H9 (cell line): Measurements from ENCODE around the gene FARP2. TPM values are rescaled to one million over a fixed set of nuclear protein-coding genes. Genes with fewer than 3 reads are reported as not detected.
"Not testable (repeated sequence)": the region's sequence is repeated elsewhere in the genome, so short reads cannot be mapped to it uniquely, and the experiment has no call there.

Experiments used
- DNase-seq: peaks from one replicate; pipeline ENCODE4 v3.0.0-alpha.2; 2017
- H2AFZ ChIP-seq: one replicate; pipeline ENCODE4 v1.6.1; 2013; ENCODE audit warnings: mild to moderate bottlenecking, low read length, control low read depth, moderate library complexity
- H2AK5ac ChIP-seq: 2 replicates; pipeline ENCODE4 v1.6.1; 2013; ENCODE audit warnings: low read length, control low read depth, mixed read lengths; ENCODE audit not compliant: insufficient read length
- H2BK120ac ChIP-seq: one replicate; pipeline ENCODE4 v1.6.1; 2013; ENCODE audit warnings: low read depth, mild to moderate bottlenecking, low read length, control low read depth, inconsistent platforms; ENCODE audit not compliant: poor library complexity, severe bottlenecking
- H2BK12ac ChIP-seq: 2 replicates; pipeline ENCODE4 v1.6.1; 2013; ENCODE audit warnings: low read length, control low read depth, mixed read lengths, low read depth; ENCODE audit not compliant: insufficient read length
- H2BK15ac ChIP-seq: 2 replicates; pipeline ENCODE4 v1.6.1; 2013; ENCODE audit warnings: low read depth, low read length, control low read depth
- H2BK20ac ChIP-seq: one replicate; pipeline ENCODE4 v1.6.1; 2013; ENCODE audit warnings: low read depth, mild to moderate bottlenecking, low read length, control low read depth, inconsistent platforms; ENCODE audit not compliant: poor library complexity, severe bottlenecking
- H2BK5ac ChIP-seq: 2 replicates; pipeline ENCODE4 v1.6.1; 2013; ENCODE audit warnings: low read length, control low read depth, mixed read lengths; ENCODE audit not compliant: insufficient read length
- H3K14ac ChIP-seq: 2 replicates; pipeline ENCODE4 v1.6.1; 2013; ENCODE audit warnings: low read length, control low read depth; ENCODE audit not compliant: insufficient read depth
- H3K18ac ChIP-seq: 2 replicates; pipeline ENCODE4 v1.6.1; 2013; ENCODE audit warnings: low read depth, mild to moderate bottlenecking, mixed read lengths, low read length, control low read depth; ENCODE audit not compliant: insufficient read length
- H3K23ac ChIP-seq: 2 replicates; pipeline ENCODE4 v1.6.1; 2013; ENCODE audit warnings: low read length, control low read depth, mixed read lengths, low read depth; ENCODE audit not compliant: insufficient read length
- H3K23me2 ChIP-seq: 2 replicates; pipeline ENCODE4 v1.6.1; 2013; ENCODE audit warnings: low read depth, mild to moderate bottlenecking, mixed read lengths, low read length, control low read depth; ENCODE audit not compliant: insufficient read length, poor library complexity, severe bottlenecking
- H3K27ac ChIP-seq: 2 replicates; pipeline ENCODE4 v1.5.1; 2013; ENCODE audit warnings: low read length, control low read depth, mixed read lengths, low read depth; ENCODE audit not compliant: insufficient read length
- H3K27me3 ChIP-seq: 2 replicates; pipeline ENCODE4 v1.6.1; 2013; ENCODE audit warnings: low read length, control low read depth, inconsistent platforms; ENCODE audit not compliant: insufficient read depth
- H3K4ac ChIP-seq: 2 replicates; pipeline ENCODE4 v1.6.1; 2013; ENCODE audit warnings: low read depth, mild to moderate bottlenecking, control low read depth, inconsistent platforms, low read length, moderate library complexity
- H3K4me1 ChIP-seq: 2 replicates; pipeline ENCODE4 v1.6.1; 2013; ENCODE audit warnings: low read length, control low read depth, inconsistent platforms; ENCODE audit not compliant: insufficient read depth
- H3K4me2 ChIP-seq: 2 replicates; pipeline ENCODE4 v1.6.1; 2013; ENCODE audit warnings: low read length, control low read depth, mixed read lengths; ENCODE audit not compliant: insufficient read length, insufficient read depth
- H3K56ac ChIP-seq: 2 replicates; pipeline ENCODE4 v1.6.1; 2013; ENCODE audit warnings: low read depth, mild to moderate bottlenecking, mixed read lengths, low read length, control low read depth; ENCODE audit not compliant: insufficient read length
- H3K79me1 ChIP-seq: 2 replicates; pipeline ENCODE4 v1.6.1; 2013; ENCODE audit warnings: low read depth, mild to moderate bottlenecking, moderate library complexity, low read length, control low read depth, inconsistent platforms; ENCODE audit not compliant: insufficient read depth, poor library complexity, severe bottlenecking
- H3K79me2 ChIP-seq: 2 replicates; pipeline ENCODE4 v1.6.1; 2013; ENCODE audit warnings: low read length, control low read depth, inconsistent platforms; ENCODE audit not compliant: insufficient read depth
- H3K9ac ChIP-seq: 2 replicates; pipeline ENCODE4 v1.6.1; 2013; ENCODE audit warnings: low read length, control low read depth, mixed read lengths; ENCODE audit not compliant: insufficient read length; ENCODE audit errors: extremely low read depth
- H3K9me3 ChIP-seq: one replicate; pipeline ENCODE4 v1.6.1; 2013; ENCODE audit warnings: low read depth, low read length, inconsistent platforms; ENCODE audit not compliant: control insufficient read depth
- H3T11ph ChIP-seq: one replicate; pipeline ENCODE4 v1.6.1; 2013; ENCODE audit warnings: mild to moderate bottlenecking, low read length, control low read depth, inconsistent platforms
- H4K20me1 ChIP-seq: one replicate; pipeline ENCODE4 v1.6.1; 2013; ENCODE audit not compliant: control insufficient read depth, insufficient read length, insufficient read depth
- H4K5ac ChIP-seq: 2 replicates; pipeline ENCODE4 v1.6.1; 2013; ENCODE audit warnings: low read depth, mild to moderate bottlenecking, mixed read lengths, low read length, control low read depth; ENCODE audit not compliant: insufficient read length
- H4K8ac ChIP-seq: replicated peaks from 2 replicates; pipeline ENCODE4 v1.6.1; 2013; ENCODE audit warnings: low read length, control low read depth, mixed read lengths, low read depth; ENCODE audit not compliant: insufficient read length
- H4K91ac ChIP-seq: 2 replicates; pipeline ENCODE4 v1.6.1; 2013; ENCODE audit warnings: low read depth, mild to moderate bottlenecking, moderate library complexity, mixed read lengths, low read length, control low read depth; ENCODE audit not compliant: insufficient read length
- H3K27ac Mint-ChIP-seq, 3 experiments: 2 replicates in 2 of 3; 3 replicates in 1 of 3; pipeline ENCODE4 v1.8.0; 2020 to 2021; ENCODE audit warnings: mixed read lengths in 3 of 3, mild to moderate bottlenecking in 1 of 3, moderate library complexity in 1 of 3
- H3K27me3 Mint-ChIP-seq: 2 replicates; pipeline ENCODE4 v1.8.0; 2021; ENCODE audit warnings: low read depth, mild to moderate bottlenecking, moderate library complexity, mixed read lengths
- H3K36me3 Mint-ChIP-seq, 3 experiments: 2 replicates in 2 of 3; 3 replicates in 1 of 3; pipeline ENCODE4 v1.8.0; 2020 to 2021; ENCODE audit warnings: low read depth in 3 of 3, mixed read lengths in 3 of 3; ENCODE audit not compliant: insufficient read depth in 1 of 3
- H3K4me1 Mint-ChIP-seq, 2 experiments: 2 replicates each; pipeline ENCODE4 v1.8.0; 2020; ENCODE audit warnings: mixed read lengths in 2 of 2
- H3K4me3 Mint-ChIP-seq, 2 experiments: 2 replicates in 1 of 2; 3 replicates in 1 of 2; pipeline ENCODE4 v1.8.0; 2020 to 2021; ENCODE audit warnings: mild to moderate bottlenecking in 2 of 2, mixed read lengths in 2 of 2, moderate library complexity in 1 of 2
- H3K9me3 Mint-ChIP-seq, 2 experiments: 2 replicates in 1 of 2; 3 replicates in 1 of 2; pipeline ENCODE4 v1.8.0; 2020; ENCODE audit warnings: mild to moderate bottlenecking in 2 of 2, mixed read lengths in 2 of 2, moderate library complexity in 1 of 2
- CTCF ChIP-seq: fragments of 200-600 bp; sonication (generic); conservative IDR thresholded peaks from 3 replicates; pipeline ENCODE4 v1.8.0; 2021; ENCODE audit warnings: antibody characterized with exemption, mild to moderate bottlenecking
- WGBS: extraction: QIAGEN DNeasy Blood & Tissue Kit; methylation state at CpG from one replicate; pipeline ENCODE4 v1.1.7; 2013; ENCODE audit warnings: missing lambda C conversion rate, low lambda C conversion rate, mixed read lengths; ENCODE audit not compliant: insufficient read length; ENCODE audit errors: extremely low coverage; 5-methylcytosine and 5-hydroxymethylcytosine counted together
- total RNA-seq: library from RNA; stranded (reverse); gene quantifications from 2 replicates; pipeline ENCODE4 v1.2.1, GENCODE V29; 2021

FARP2 gene
- total RNA-seq, 1 experiment from 2014 or later, result 33.9 TPM

GRCh38 chr2:241391892-241392665 is 36.0 kb downstream of the FARP2 start:
- Mint-ChIP-seq H3K4me3 (no peak overlapping the region), H3K9me3 (no peaks in the 10 kb centered on the region), H3K27ac (peak overlapping the region in 1 of 3 experiments; percentile 29; a peak in 2 of 7 replicates), H3K4me1 (peaks cover 10 to 12% of the 10 kb centered on the region in 2 experiments), H3K36me3 (peaks cover 9 to 11% (median 10%) of the 10 kb centered on the region in 3 experiments; a peak in 6 of 7 replicates), H3K27me3 (no peaks in the 10 kb centered on the region)
- Histone ChIP-seq H4K5ac (no peak overlapping the region), H2BK120ac (no peak overlapping the region), H2BK5ac (no peak overlapping the region), H4K91ac (no peak overlapping the region), H3K9me3 (no peaks in the 10 kb centered on the region), H2AFZ (no peak overlapping the region), H2AK5ac (no peak overlapping the region), H3K4ac (no peak overlapping the region), H2BK12ac (no peak overlapping the region), H3K23ac (no peak overlapping the region), H3K79me1 (peaks cover 3% of the 10 kb centered on the region), H3K4me1 (no peaks in the 10 kb centered on the region), H4K8ac (no peak overlapping the region), H3K23me2 (no peaks in the 10 kb centered on the region), H2BK20ac (no peak overlapping the region), H3K27ac (no peak overlapping the region), H3K18ac (no peak overlapping the region), H3K9ac (no peak overlapping the region), H2BK15ac (no peak overlapping the region), H3T11ph (no peak overlapping the region), H4K20me1 (no peaks in the 10 kb centered on the region), H3K4me2 (no peak overlapping the region), H3K56ac (no peak overlapping the region), H3K14ac (no peak overlapping the region), H3K79me2 (no peaks in the 10 kb centered on the region), H3K27me3 (no peaks in the 10 kb centered on the region; the same call in 1 of the 2 replicates)
- WGBS, result no CpG with 5 or more reads among the region's 6 CpGs
- peak; percentile 65 for TF ChIP-seq CTCF
- peak; percentile 55 for DNase-seq

GRCh38 chr2:241392753-241393152 is 36.7 kb downstream of the FARP2 start:
- H3K4ac ChIP-seq, H3K4me3 Mint-ChIP-seq, H3K14ac ChIP-seq, H2BK15ac ChIP-seq, H2AFZ ChIP-seq, H3K4me2 ChIP-seq, H3K9ac ChIP-seq, H3K79me2 ChIP-seq, H3T11ph ChIP-seq, H2BK20ac ChIP-seq, H3K4me1 ChIP-seq, H4K91ac ChIP-seq, H3K27me3 Mint-ChIP-seq, H3K27ac ChIP-seq, DNase-seq, H3K56ac ChIP-seq, H3K27me3 ChIP-seq, H3K9me3 Mint-ChIP-seq, H3K18ac ChIP-seq, H3K23me2 ChIP-seq, H2BK120ac ChIP-seq, H4K5ac ChIP-seq, H4K20me1 ChIP-seq, H2BK12ac ChIP-seq, H3K27ac Mint-ChIP-seq, H3K9me3 ChIP-seq, H2BK5ac ChIP-seq, H2AK5ac ChIP-seq, H3K79me1 ChIP-seq, H3K23ac ChIP-seq, H4K8ac ChIP-seq: not testable (repeated sequence)
- Mint-ChIP-seq H3K36me3 (peaks cover 8 to 11% (median 9%) of the 10 kb centered on the region in 3 experiments; a peak in 4 of 7 replicates), H3K4me1 (peaks cover 10 to 12% of the 10 kb centered on the region in 2 experiments)
- WGBS, result no CpG with 5 or more reads among the region's 4 CpGs
